Metanephros (tissue), 1 donor: ENCODE results near the gene NLRP2B. TPM values are rescaled to one million over a fixed set of nuclear protein-coding genes. Genes with fewer than 3 reads are reported as not detected.

ENCODE experiments used
- total RNA-seq: library from RNA; depleted of rRNA; stranded (reverse); fragments of >200 nt; gene quantifications from one replicate; pipeline ENCODE4 v1.2.3, GENCODE V29; 2014

The NLRP2B gene
- 0.06 TPM for total RNA-seq

GRCh38 chrX:57680160-57680559 is at the start of gene NLRP2B:
Gene NLRP2B, minus strand, starts transcription at chrX:57680260.

Other genes starting within 250 kb of the NLRP2B start
- gene ZXDB, start 88.2 kb downstream of the NLRP2B start, total RNA-seq: 12.3 TPM
- 12.7 TPM for gene ZXDA, start 230.2 kb upstream of the NLRP2B start, total RNA-seq